ENCODE measurements around the gene OPCML.

OPCML gene

GRCh38 chr11:132472411-132473172 lies 1059.7 kb downstream of the OPCML start:
- DNase-seq (ENCODE audit: extremely low read depth in 1 of 2, low read depth in 1 of 2) = no peak

GRCh38 chr11:132471466-132471865 lies 1060.8 kb downstream of the OPCML start:
- no peak for DNase-seq (ENCODE audit: extremely low read depth in 1 of 2, low read depth in 1 of 2)

GRCh38 chr11:132466983-132467382 lies 1065.3 kb downstream of the OPCML start:
- DNase-seq (ENCODE audit: extremely low read depth in 1 of 2, low read depth in 1 of 2) = no peak

- no peak for DNase-seq (ENCODE audit: extremely low read depth in 1 of 2, low read depth in 1 of 2)
Measured at GRCh38 chr11:132464939-132465338, 1067.4 kb downstream of the OPCML start.

GRCh38 chr11:132464003-132464342 lies 1068.3 kb downstream of the OPCML start:
- DNase-seq (ENCODE audit: extremely low read depth in 1 of 2, low read depth in 1 of 2) = no peak

- no peak for DNase-seq (ENCODE audit: extremely low read depth in 1 of 2, low read depth in 1 of 2)
Measured at GRCh38 chr11:132463295-132464002, 1068.9 kb downstream of the OPCML start.

GRCh38 chr11:132459736-132460135 lies 1072.6 kb downstream of the OPCML start:
- no peak for DNase-seq (ENCODE audit: extremely low read depth in 1 of 2, low read depth in 1 of 2)

GRCh38 chr11:132457445-132457844 lies 1074.9 kb downstream of the OPCML start:
- DNase-seq (ENCODE audit: extremely low read depth in 1 of 2, low read depth in 1 of 2) = no peak

- DNase-seq (ENCODE audit: extremely low read depth in 1 of 2, low read depth in 1 of 2) = no peak
Measured at GRCh38 chr11:132456751-132457328, 1075.5 kb downstream of the OPCML start.

- DNase-seq (ENCODE audit: extremely low read depth in 1 of 2, low read depth in 1 of 2) = no peak
Measured at GRCh38 chr11:132455044-132455443, 1077.3 kb downstream of the OPCML start.

- DNase-seq (ENCODE audit: extremely low read depth in 1 of 2, low read depth in 1 of 2) = no peak
Measured at GRCh38 chr11:132453406-132453805, 1078.9 kb downstream of the OPCML start.

- DNase-seq (ENCODE audit: extremely low read depth in 1 of 2, low read depth in 1 of 2) = no peak
Measured at GRCh38 chr11:132452616-132453015, 1079.7 kb downstream of the OPCML start.

GRCh38 chr11:132451942-132452601 lies 1080.2 kb downstream of the OPCML start:
- no peak for DNase-seq (ENCODE audit: extremely low read depth in 1 of 2, low read depth in 1 of 2)

GRCh38 chr11:132450631-132451030 lies 1081.7 kb downstream of the OPCML start:
- no peak for DNase-seq (ENCODE audit: extremely low read depth in 1 of 2, low read depth in 1 of 2)

GRCh38 chr11:132448334-132448995 lies 1083.8 kb downstream of the OPCML start:
- no peak for DNase-seq (ENCODE audit: extremely low read depth in 1 of 2, low read depth in 1 of 2)

GRCh38 chr11:132447761-132448160 lies 1084.5 kb downstream of the OPCML start:
- DNase-seq (ENCODE audit: extremely low read depth in 1 of 2, low read depth in 1 of 2) = no peak

- no peak for DNase-seq (ENCODE audit: extremely low read depth in 1 of 2, low read depth in 1 of 2)
Measured at GRCh38 chr11:132445859-132446291, 1086.4 kb downstream of the OPCML start.

- no peak for DNase-seq (ENCODE audit: extremely low read depth in 1 of 2, low read depth in 1 of 2)
Measured at GRCh38 chr11:132444911-132445310, 1087.4 kb downstream of the OPCML start.

GRCh38 chr11:132439711-132440255 lies 1092.5 kb downstream of the OPCML start:
- DNase-seq (ENCODE audit: extremely low read depth in 1 of 2, low read depth in 1 of 2) = no peak

GRCh38 chr11:132438418-132438817 lies 1093.9 kb downstream of the OPCML start:
- DNase-seq (ENCODE audit: extremely low read depth in 1 of 2, low read depth in 1 of 2) = no peak
